ENCODE results near the gene ACVR1.

The ACVR1 gene

GRCh38 chr2:157918319-157918718, 42.2 kb upstream of the ACVR1 start:
- ATAC-seq: no peak
- TF ChIP-seq ZC3H10 (CRISPR knock-in tag; IDR thresholded peaks at IDR 0.05): no peak
- no peak for TF ChIP-seq ZNF70 (CRISPR knock-in tag; IDR thresholded peaks at IDR 0.05)
- TF ChIP-seq PPARA (CRISPR knock-in tag; IDR thresholded peaks at IDR 0.05; ENCODE audit: borderline replicate concordance): no peak
- no peak for TF ChIP-seq CSRNP3 (CRISPR knock-in tag; IDR thresholded peaks at IDR 0.05)
- TF ChIP-seq OSR1 (CRISPR knock-in tag; IDR thresholded peaks at IDR 0.05): no peak
- no peak for TF ChIP-seq ZNF8 (CRISPR knock-in tag; IDR thresholded peaks at IDR 0.05)
- no peak for TF ChIP-seq BACH2 (CRISPR knock-in tag; IDR thresholded peaks at IDR 0.05; ENCODE audit: borderline replicate concordance)
- TF ChIP-seq ZNF565 (CRISPR knock-in tag; conservative IDR thresholded peaks at IDR 0.05; ENCODE audit: low read depth): no peak
- no peak for TF ChIP-seq ISL1 (CRISPR knock-in tag; IDR thresholded peaks at IDR 0.05)
- TF ChIP-seq CSDC2 (CRISPR knock-in tag; IDR thresholded peaks at IDR 0.05): no peak
- no peak for TF ChIP-seq RARB (CRISPR knock-in tag; IDR thresholded peaks at IDR 0.05)
- TF ChIP-seq TSHZ2 (CRISPR knock-in tag; IDR thresholded peaks at IDR 0.05): no peak
- no peak for TF ChIP-seq POU6F1 (CRISPR knock-in tag; IDR thresholded peaks at IDR 0.05; ENCODE audit: borderline replicate concordance, low read depth)
- TF ChIP-seq SNAI2 (CRISPR knock-in tag; IDR thresholded peaks at IDR 0.05): no peak
- TF ChIP-seq ESRRG (CRISPR knock-in tag; IDR thresholded peaks at IDR 0.05): no peak
- no peak for TF ChIP-seq TOX (CRISPR knock-in tag; IDR thresholded peaks at IDR 0.05; ENCODE audit: borderline replicate concordance)
- no peak for TF ChIP-seq ZFP3 (CRISPR knock-in tag; IDR thresholded peaks at IDR 0.05)
- TF ChIP-seq TCF4 (CRISPR knock-in tag; IDR thresholded peaks at IDR 0.05; ENCODE audit: borderline replicate concordance): no peak

- TF ChIP-seq CREB5 (CRISPR knock-in tag; IDR thresholded peaks at IDR 0.05; ENCODE audit: low read depth): no peak
- ATAC-seq: no peak
These were observed 35.6 kb upstream of the ACVR1 start for GRCh38 chr2:157911750-157912149.

- no peak for ATAC-seq
- no peak for TF ChIP-seq CSRNP3 (CRISPR knock-in tag; IDR thresholded peaks at IDR 0.05)
- no peak for TF ChIP-seq BACH2 (CRISPR knock-in tag; IDR thresholded peaks at IDR 0.05; ENCODE audit: borderline replicate concordance)
- TF ChIP-seq ZNF70 (CRISPR knock-in tag; IDR thresholded peaks at IDR 0.05): no peak
- no peak for TF ChIP-seq TOX (CRISPR knock-in tag; IDR thresholded peaks at IDR 0.05; ENCODE audit: borderline replicate concordance)
These were observed 35.1 kb upstream of the ACVR1 start for GRCh38 chr2:157911246-157911645.

GRCh38 chr2:157905092-157905491, 29.0 kb upstream of the ACVR1 start:
- TF ChIP-seq BACH2 (CRISPR knock-in tag; IDR thresholded peaks at IDR 0.05; ENCODE audit: borderline replicate concordance) (no peak), ZC3H10 (CRISPR knock-in tag; IDR thresholded peaks at IDR 0.05) (no peak), SNAI2 (CRISPR knock-in tag; IDR thresholded peaks at IDR 0.05) (no peak), PATZ1 (CRISPR knock-in tag; IDR thresholded peaks at IDR 0.05; ENCODE audit: borderline replicate concordance) (no peak), ZNF565 (CRISPR knock-in tag; conservative IDR thresholded peaks at IDR 0.05; ENCODE audit: low read depth) (no peak), CREB5 (CRISPR knock-in tag; IDR thresholded peaks at IDR 0.05; ENCODE audit: low read depth) (no peak), POU6F1 (CRISPR knock-in tag; IDR thresholded peaks at IDR 0.05; ENCODE audit: borderline replicate concordance, low read depth) (no peak), TCF4 (CRISPR knock-in tag; IDR thresholded peaks at IDR 0.05; ENCODE audit: borderline replicate concordance) (no peak)
- no peak for ATAC-seq

Data from SK-N-SH treated with all-trans-retinoic acid at 6 μM for 48 hours (cell line).